Gastrocnemius medialis (tissue), 4 donors: ENCODE measurements around the gene IGSF21.

Experiments used
- CTCF ChIP-seq, 5 experiments: fragments of 450-650 bp in 3 of 5; fragments of 200-600 bp in 2 of 5; sonication (generic) in 2 of 5; IDR thresholded peaks in 4 of 5; conservative IDR thresholded peaks in 1 of 5; 1 replicate in 4 of 5; 2 replicates in 1 of 5; pipeline ENCODE4 v1.5.1; 2016 to 2019; ENCODE audit warnings: antibody characterized with exemption in 5 of 5, mild to moderate bottlenecking in 3 of 5, moderate library complexity in 3 of 5
- POLR2A ChIP-seq, 2 donors: fragments of 450-650 bp; IDR thresholded peaks; one replicate each; pipeline ENCODE4 v1.6.1; 2017; ENCODE audit warnings: antibody characterized with exemption in 2 of 2, mild to moderate bottlenecking in 2 of 2, moderate library complexity in 2 of 2

GRCh38 chr1:18417316-18418269, 310.0 kb downstream of the IGSF21 start:
- no peak for TF ChIP-seq CTCF (IDR thresholded peaks at IDR 0.05 in 4 of 5, conservative IDR thresholded peaks at IDR 0.05 in 1 of 5)
- TF ChIP-seq POLR2A (IDR thresholded peaks at IDR 0.05), result no peak
